HG02884 (cell line): ENCODE data around the gene RPL36.
"Not testable (repeated sequence)": the region's sequence is repeated elsewhere in the genome, so short reads cannot be mapped to it uniquely, and the experiment has no call there.

Experiments
- ATAC-seq: cut with Tn5 transposase; IDR thresholded peaks from one replicate; pipeline ENCODE4 v1.9.1; 2021; ENCODE audit warnings: mild to moderate bottlenecking, moderate library complexity; ENCODE audit not compliant: unreplicated experiment

RPL36 gene

GRCh38 chr19:5703819-5704818, 14.0 kb downstream of the RPL36 start:
- no peak for ATAC-seq

DNA sequence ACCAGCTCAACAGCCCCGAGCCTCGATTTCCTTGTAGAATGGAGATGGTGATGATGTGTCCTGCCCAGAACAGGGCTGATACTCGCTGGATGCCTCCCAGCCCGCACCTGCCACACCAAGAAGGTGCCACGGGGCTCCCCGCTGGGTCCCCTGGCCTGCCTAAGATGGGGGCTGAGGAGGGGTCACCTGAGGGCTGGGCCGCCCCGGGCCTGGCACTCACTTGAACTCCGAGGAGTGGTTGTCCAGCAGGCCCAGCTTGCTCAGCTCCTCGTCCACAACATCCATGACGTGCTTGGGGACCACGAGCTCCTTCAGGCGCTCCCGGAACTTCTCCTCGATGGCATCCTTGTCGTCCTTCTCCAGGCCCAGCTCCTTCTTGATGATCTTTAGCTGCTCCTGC, 15.5 kb downstream of the RPL36 start:
- ATAC-seq: no peak

DNA sequence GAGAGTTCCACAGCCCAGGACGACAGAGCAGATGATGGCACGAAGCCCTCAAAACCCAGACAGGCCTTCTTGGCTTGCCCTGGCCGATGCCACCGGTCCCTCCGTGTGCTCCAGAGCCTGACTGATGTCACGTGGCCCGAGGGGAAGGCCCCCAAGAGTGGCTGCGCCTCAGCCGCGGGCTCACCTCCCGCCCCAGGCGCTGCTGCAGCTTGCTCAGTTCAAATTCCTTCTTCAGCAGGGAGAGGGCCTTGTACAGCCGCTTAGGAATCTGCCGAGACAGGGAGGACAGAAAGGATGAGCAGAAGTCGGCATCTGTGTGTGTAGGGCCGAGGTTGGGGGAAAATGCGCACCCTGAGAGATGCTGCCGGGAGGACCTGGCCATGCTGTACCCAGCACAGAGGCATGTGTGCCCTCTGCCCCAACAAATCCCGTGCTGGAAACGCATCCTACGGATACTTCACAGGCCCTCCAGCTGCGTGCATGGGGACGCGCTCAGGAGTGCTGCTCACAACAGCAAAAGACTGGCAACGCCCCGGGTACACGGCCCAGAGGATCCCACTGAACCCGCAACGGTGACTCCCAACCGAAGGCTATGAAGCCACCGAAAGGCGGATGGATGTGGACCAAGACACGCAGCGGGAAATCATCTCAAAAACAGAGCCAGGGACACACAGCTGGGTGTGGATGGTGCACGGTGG, 16.9 kb downstream of the RPL36 start:
- ATAC-seq: no peak

GRCh38 chr19:5707576-5708575, 17.8 kb downstream of the RPL36 start:
- ATAC-seq: no peak

- no peak for ATAC-seq
Measured at GRCh38 chr19:5711025-5711424, 20.9 kb downstream of the RPL36 start.

GRCh38 chr19:5711713-5712161, 21.6 kb downstream of the RPL36 start:
- ATAC-seq: no peak

GRCh38 chr19:5713228-5713627, 23.1 kb downstream of the RPL36 start:
- no peak for ATAC-seq

GRCh38 chr19:5714816-5715215, 24.7 kb downstream of the RPL36 start:
- ATAC-seq: no peak

- ATAC-seq: no peak
Measured at GRCh38 chr19:5717215-5717935, 27.3 kb downstream of the RPL36 start.

DNA sequence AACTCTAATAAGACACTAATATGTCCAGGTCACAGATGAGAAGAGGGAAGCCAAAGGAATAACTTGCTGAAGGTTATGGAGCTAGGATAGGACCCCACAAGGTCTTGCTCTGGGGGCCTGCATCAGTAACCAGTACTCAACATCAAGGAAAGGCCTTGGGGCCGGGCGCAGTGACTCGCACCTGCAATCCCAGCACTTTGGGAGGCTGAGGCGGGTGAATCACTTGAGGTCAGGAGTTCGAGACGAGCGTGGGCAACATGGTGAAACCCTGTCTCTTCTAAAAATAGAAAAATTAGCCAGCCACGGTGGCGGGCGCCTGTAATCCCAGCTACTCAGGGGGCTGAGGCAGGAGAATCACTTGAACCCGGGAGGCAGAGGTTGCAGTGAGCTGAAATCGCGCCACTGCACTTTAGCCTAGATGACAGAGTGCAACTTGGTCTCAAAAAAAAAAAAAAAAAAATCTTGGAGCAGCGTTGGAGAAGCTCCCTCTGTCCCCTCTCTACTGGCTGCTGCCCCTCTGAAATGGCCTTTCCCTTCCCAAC, 28.0 kb downstream of the RPL36 start:
- ATAC-seq: no peak

- ATAC-seq: no peak
Measured at GRCh38 chr19:5718579-5719273, 28.6 kb downstream of the RPL36 start.

GRCh38 chr19:5719274-5719960, 29.3 kb downstream of the RPL36 start:
- ATAC-seq: no peak

DNA sequence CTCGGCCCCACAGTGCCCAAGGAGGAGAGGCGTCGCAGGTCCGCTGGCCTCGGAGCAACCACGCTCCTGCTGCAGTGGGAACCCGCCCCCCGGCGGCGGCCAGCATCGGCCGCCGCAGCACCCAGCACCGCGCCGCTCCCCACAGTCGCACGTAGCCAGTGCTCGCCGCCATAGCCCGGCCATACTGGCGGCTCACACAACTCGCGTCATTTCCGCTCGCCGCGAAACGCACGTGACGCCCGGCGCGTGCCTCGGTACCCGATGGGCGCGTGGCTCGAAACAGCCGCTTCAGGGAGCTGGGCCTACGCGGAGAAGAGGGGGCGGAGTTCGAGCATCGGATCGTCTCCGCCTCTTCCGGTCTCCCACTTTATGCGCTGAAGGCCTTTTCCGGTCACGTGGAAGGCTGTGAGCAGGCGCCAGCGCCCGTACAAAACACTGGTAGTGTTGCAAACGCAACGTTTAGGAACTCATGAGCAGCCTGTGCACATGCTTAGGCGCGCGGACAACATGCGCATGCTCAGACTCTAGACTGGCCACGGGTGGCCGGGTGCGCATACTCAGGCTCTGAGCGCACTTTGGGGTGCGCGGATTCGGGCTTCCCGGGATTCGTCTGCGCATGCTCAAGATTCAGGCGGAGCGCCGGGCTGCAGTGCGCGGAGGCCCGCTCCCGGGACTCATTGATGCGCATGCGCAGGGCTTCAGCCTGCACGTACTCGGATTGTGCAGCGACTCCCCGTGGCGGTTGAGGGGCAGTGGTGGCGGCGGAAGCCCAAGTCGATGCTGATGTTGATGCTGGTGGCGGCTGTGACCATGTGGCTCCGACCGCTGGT, 30.1 kb downstream of the RPL36 start, which contains the start of the genes CATSPERD and LONP1:
CATSPERD (plus strand) TSS at position 677 of the 830 bp plus-strand sequence; CDS start at position 778, 101 bp downstream.
LONP1 (minus strand) TSS at position 186 of the 830 bp plus-strand sequence; CDS start at position 172, 14 bp downstream.
- peak; percentile 83 for ATAC-seq

- ATAC-seq: no peak
Measured at GRCh38 chr19:5727453-5728050, 37.5 kb downstream of the RPL36 start.

DNA sequence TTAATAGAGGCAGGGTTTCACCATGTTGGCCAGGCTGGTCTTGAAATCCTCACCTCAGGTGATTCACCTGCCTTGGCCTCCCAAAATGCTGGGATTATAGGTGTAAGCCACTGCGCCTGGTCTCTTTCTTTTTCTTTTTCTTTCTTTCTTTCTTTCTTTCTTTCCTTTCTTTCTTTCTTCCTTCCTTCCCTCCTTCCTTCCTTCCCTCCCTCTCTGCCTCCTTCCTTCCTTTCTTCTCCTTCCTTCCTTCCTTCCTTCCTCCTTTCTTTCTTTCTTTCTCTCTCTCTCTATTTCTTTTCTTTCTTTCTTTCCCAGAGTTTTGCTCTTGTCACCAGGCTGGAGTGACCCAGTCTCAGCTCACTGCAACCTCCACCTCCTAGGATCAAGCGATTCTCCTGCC, 43.1 kb downstream of the RPL36 start:
- ATAC-seq: not testable (repeated sequence)

DNA sequence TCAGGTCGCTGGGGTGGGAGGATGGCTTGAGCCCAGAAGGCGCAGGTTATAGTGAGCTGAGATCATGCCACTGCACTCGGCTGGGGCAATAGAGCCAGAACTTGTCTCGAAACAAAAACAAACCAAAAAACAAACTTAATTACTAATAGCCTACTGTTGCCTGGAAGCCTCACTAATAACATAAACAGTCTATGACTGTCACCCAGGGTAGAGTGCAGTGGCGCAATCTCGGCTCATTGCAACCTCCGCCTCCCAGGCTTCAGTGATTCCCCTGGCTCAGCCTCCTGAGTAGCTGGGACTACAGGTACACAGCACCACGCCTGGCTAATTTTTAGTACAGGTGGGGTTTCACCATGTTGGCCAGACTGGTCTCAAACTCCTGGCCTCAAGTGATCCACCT, 48.3 kb downstream of the RPL36 start:
- no peak for ATAC-seq
